ENCODE data around the gene KIFC1.

KIFC1 gene

GRCh38 chr6:33455051-33455450 lies 63.4 kb downstream of the KIFC1 start:
- no peak overlapping the region for H2BK5ac ChIP-seq (ENCODE audit: low read depth, low read length, poor library complexity)
- peak overlapping the region; percentile 68 for H3K4me2 ChIP-seq (ENCODE audit: low read length)
- no peak for DNase-seq
- H2AK5ac ChIP-seq (ENCODE audit: low read length) = no peak overlapping the region
- H3K27me3 ChIP-seq (ENCODE audit: insufficient read depth, low read length) = no peaks in the 10 kb centered on the region
- peaks cover 3% of the 10 kb centered on the region for H3K79me1 ChIP-seq (ENCODE audit: low read length)
- no peak overlapping the region for H3K18ac ChIP-seq (ENCODE audit: low read length)
- no peak overlapping the region for H4K12ac ChIP-seq (ENCODE audit: low read depth, low read length)
- no peak overlapping the region for H3K9ac ChIP-seq (ENCODE audit: low read length)
- H3K14ac ChIP-seq (ENCODE audit: low read length) = no peak overlapping the region
- peaks cover 4% of the 10 kb centered on the region for H3K79me2 ChIP-seq (ENCODE audit: control insufficient read depth, insufficient read depth, low read length, poor library complexity)
- H2AFZ ChIP-seq (ENCODE audit: insufficient read depth, low read length, poor library complexity) = no peak overlapping the region
- peaks cover 16 to 17% of the 10 kb centered on the region in 2 experiments for H3K36me3 ChIP-seq (ENCODE audit: control insufficient read depth in 1 of 2, insufficient read depth in 2 of 2, low read length in 2 of 2)
- peak overlapping the region; percentile 68 for H4K8ac ChIP-seq (ENCODE audit: low read depth, low read length)
- H2BK120ac ChIP-seq (ENCODE audit: insufficient read depth, low read length, poor library complexity) = no peak overlapping the region
- H2BK12ac ChIP-seq (ENCODE audit: low read length) = no peak overlapping the region
- H3K23ac ChIP-seq (ENCODE audit: low read length) = no peak overlapping the region
- peak overlapping the region; percentile 14 for H3K4ac ChIP-seq (ENCODE audit: low read depth, low read length)
- H4K91ac ChIP-seq (ENCODE audit: low read depth, low read length) = no peak overlapping the region
- H3K9me3 ChIP-seq (ENCODE audit: insufficient read depth, low read depth, low read length) = no peaks in the 10 kb centered on the region
- no peak overlapping the region for H3K27ac ChIP-seq (ENCODE audit: low read depth, low read length)
- peak overlapping the region; percentile 89 for H3K4me3 ChIP-seq (ENCODE audit: low read depth, low read length)
- peaks cover 4 to 7% of the 10 kb centered on the region in 2 experiments for H3K4me1 ChIP-seq (ENCODE audit: control insufficient read depth in 1 of 2, insufficient read depth in 2 of 2, low read length in 2 of 2)
- no CpG with 5 or more reads among the region's 16 CpGs for WGBS (ENCODE audit: extremely low coverage, insufficient coverage, insufficient read length)

GRCh38 chr6:33456156-33456555 lies 64.5 kb downstream of the KIFC1 start:
- Histone ChIP-seq H2BK120ac (ENCODE audit: insufficient read depth, low read length, poor library complexity) (no peak overlapping the region), H3K27me3 (ENCODE audit: insufficient read depth, low read length) (no peaks in the 10 kb centered on the region), H3K18ac (ENCODE audit: low read length) (no peak overlapping the region), H3K36me3 (ENCODE audit: control insufficient read depth in 1 of 2, insufficient read depth in 2 of 2, low read length in 2 of 2) (peaks cover 16 to 17% of the 10 kb centered on the region in 2 experiments), H4K12ac (ENCODE audit: low read depth, low read length) (no peak overlapping the region), H3K4ac (ENCODE audit: low read depth, low read length) (no peak overlapping the region), H4K91ac (ENCODE audit: low read depth, low read length) (no peak overlapping the region), H3K79me2 (ENCODE audit: control insufficient read depth, insufficient read depth, low read length, poor library complexity) (peaks cover 4% of the 10 kb centered on the region), H2BK12ac (ENCODE audit: low read length) (no peak overlapping the region), H3K9me3 (ENCODE audit: insufficient read depth, low read depth, low read length) (no peaks in the 10 kb centered on the region), H3K79me1 (ENCODE audit: low read length) (peaks cover 3% of the 10 kb centered on the region), H3K27ac (ENCODE audit: low read depth, low read length) (no peak overlapping the region), H3K23ac (ENCODE audit: low read length) (no peak overlapping the region), H3K14ac (ENCODE audit: low read length) (no peak overlapping the region), H4K8ac (ENCODE audit: low read depth, low read length) (no peak overlapping the region), H3K4me2 (ENCODE audit: low read length) (no peak overlapping the region), H2AK5ac (ENCODE audit: low read length) (no peak overlapping the region), H3K4me1 (ENCODE audit: control insufficient read depth in 1 of 2, insufficient read depth in 2 of 2, low read length in 2 of 2) (peaks cover 4 to 7% of the 10 kb centered on the region in 2 experiments), H2BK5ac (ENCODE audit: low read depth, low read length, poor library complexity) (no peak overlapping the region), H3K9ac (ENCODE audit: low read length) (no peak overlapping the region), H3K4me3 (ENCODE audit: low read depth, low read length) (no peak overlapping the region), H2AFZ (ENCODE audit: insufficient read depth, low read length, poor library complexity) (no peak overlapping the region)
- no peak for DNase-seq
- WGBS (ENCODE audit: extremely low coverage, insufficient coverage, insufficient read length) = no CpG with 5 or more reads among the region's 12 CpGs

- Histone ChIP-seq H2AFZ (ENCODE audit: insufficient read depth, low read length, poor library complexity) (no peak overlapping the region), H3K14ac (ENCODE audit: low read length) (no peak overlapping the region), H3K79me2 (ENCODE audit: control insufficient read depth, insufficient read depth, low read length, poor library complexity) (peaks cover 4% of the 10 kb centered on the region), H2AK5ac (ENCODE audit: low read length) (no peak overlapping the region), H4K12ac (ENCODE audit: low read depth, low read length) (no peak overlapping the region), H3K4me2 (ENCODE audit: low read length) (no peak overlapping the region), H4K91ac (ENCODE audit: low read depth, low read length) (no peak overlapping the region), H3K4me3 (ENCODE audit: low read depth, low read length) (no peak overlapping the region), H2BK120ac (ENCODE audit: insufficient read depth, low read length, poor library complexity) (no peak overlapping the region), H3K4ac (ENCODE audit: low read depth, low read length) (no peak overlapping the region), H2BK5ac (ENCODE audit: low read depth, low read length, poor library complexity) (no peak overlapping the region), H3K23ac (ENCODE audit: low read length) (no peak overlapping the region), H3K4me1 (ENCODE audit: control insufficient read depth in 1 of 2, insufficient read depth in 2 of 2, low read length in 2 of 2) (peaks cover 4% of the 10 kb centered on the region in 2 experiments), H3K27me3 (ENCODE audit: insufficient read depth, low read length) (no peaks in the 10 kb centered on the region), H3K18ac (ENCODE audit: low read length) (no peak overlapping the region), H4K8ac (ENCODE audit: low read depth, low read length) (no peak overlapping the region), H3K9me3 (ENCODE audit: insufficient read depth, low read depth, low read length) (no peaks in the 10 kb centered on the region), H3K27ac (ENCODE audit: low read depth, low read length) (no peak overlapping the region), H3K79me1 (ENCODE audit: low read length) (peaks cover 3% of the 10 kb centered on the region), H3K9ac (ENCODE audit: low read length) (no peak overlapping the region), H2BK12ac (ENCODE audit: low read length) (no peak overlapping the region), H3K36me3 (ENCODE audit: control insufficient read depth in 1 of 2, insufficient read depth in 2 of 2, low read length in 2 of 2) (peaks cover 10 to 12% of the 10 kb centered on the region in 2 experiments)
- no peak for DNase-seq
- WGBS (ENCODE audit: extremely low coverage, insufficient coverage, insufficient read length) = no CpG with 5 or more reads among the region's 3 CpGs
Measured at GRCh38 chr6:33458676-33459075, 67.1 kb downstream of the KIFC1 start.

- no peak overlapping the region for H2BK120ac ChIP-seq (ENCODE audit: insufficient read depth, low read length, poor library complexity)
Measured at GRCh38 chr6:33459226-33459625, 67.6 kb downstream of the KIFC1 start.

More at GRCh38 chr6:33459226-33459625, 67.6 kb downstream of the KIFC1 start:
- H2BK12ac ChIP-seq (ENCODE audit: low read length) = no peak overlapping the region
- no peak overlapping the region for H2AK5ac ChIP-seq (ENCODE audit: low read length)
- H3K4me3 ChIP-seq (ENCODE audit: low read depth, low read length) = no peak overlapping the region
- H3K9ac ChIP-seq (ENCODE audit: low read length) = no peak overlapping the region
- H3K18ac ChIP-seq (ENCODE audit: low read length) = no peak overlapping the region
- DNase-seq = no peak
- no peak overlapping the region for H4K12ac ChIP-seq (ENCODE audit: low read depth, low read length)
- peaks cover 2% of the 10 kb centered on the region for H3K79me2 ChIP-seq (ENCODE audit: control insufficient read depth, insufficient read depth, low read length, poor library complexity)
- H3K27ac ChIP-seq (ENCODE audit: low read depth, low read length) = no peak overlapping the region
- peaks cover 4% of the 10 kb centered on the region in 2 experiments for H3K4me1 ChIP-seq (ENCODE audit: control insufficient read depth in 1 of 2, insufficient read depth in 2 of 2, low read length in 2 of 2)
- H3K27me3 ChIP-seq (ENCODE audit: insufficient read depth, low read length) = no peaks in the 10 kb centered on the region
- H3K23ac ChIP-seq (ENCODE audit: low read length) = no peak overlapping the region
- peaks cover 10 to 12% of the 10 kb centered on the region in 2 experiments for H3K36me3 ChIP-seq (ENCODE audit: control insufficient read depth in 1 of 2, insufficient read depth in 2 of 2, low read length in 2 of 2)
- H2AFZ ChIP-seq (ENCODE audit: insufficient read depth, low read length, poor library complexity) = no peak overlapping the region
- H3K4ac ChIP-seq (ENCODE audit: low read depth, low read length) = no peak overlapping the region
- H3K14ac ChIP-seq (ENCODE audit: low read length) = no peak overlapping the region
- H2BK5ac ChIP-seq (ENCODE audit: low read depth, low read length, poor library complexity) = no peak overlapping the region
- H4K91ac ChIP-seq (ENCODE audit: low read depth, low read length) = no peak overlapping the region
- no peak overlapping the region for H4K8ac ChIP-seq (ENCODE audit: low read depth, low read length)
- no peak overlapping the region for H3K4me2 ChIP-seq (ENCODE audit: low read length)
- H3K79me1 ChIP-seq (ENCODE audit: low read length) = no peaks in the 10 kb centered on the region
- no peaks in the 10 kb centered on the region for H3K9me3 ChIP-seq (ENCODE audit: insufficient read depth, low read depth, low read length)
- no CpG with 5 or more reads among the region's 2 CpGs for WGBS (ENCODE audit: extremely low coverage, insufficient coverage, insufficient read length)

Measured in trophoblast cell (in vitro differentiated cells and primary cell).